GM19240 (cell line): ENCODE measurements around the gene USP36.
A peak's percentile ranks its signal among the peaks of the same experiment; 100 is the strongest.
"Not testable (repeated sequence)": the region's sequence is repeated elsewhere in the genome, so short reads cannot be mapped to it uniquely, and the experiment has no call there.

Source experiments
- DNase-seq: peaks from one replicate; pipeline ENCODE4 v3.0.0; 2011; ENCODE audit warnings: low spot score; ENCODE audit not compliant: insufficient read length

The USP36 gene

GRCh38 chr17:78840780-78841611 lies at the start of gene USP36:
Gene USP36 (minus strand): TSS chr17:78840814. CDS start chr17:78836363, 4,451 bp downstream.
- DNase-seq: peak; percentile 96

GRCh38 chr17:78890096-78890495 lies 49.5 kb upstream of the USP36 start:
- DNase-seq: not testable (repeated sequence)

- DNase-seq: peak; percentile 43
Measured at GRCh38 chr17:78889531-78889930, 48.9 kb upstream of the USP36 start.

- no peak for DNase-seq
Measured at GRCh38 chr17:78888941-78889518, 48.4 kb upstream of the USP36 start.

GRCh38 chr17:78886954-78887353 lies 46.3 kb upstream of the USP36 start:
- no peak for DNase-seq

GRCh38 chr17:78885956-78886355 lies 45.3 kb upstream of the USP36 start:
- no peak for DNase-seq

GRCh38 chr17:78884876-78885667 lies 44.5 kb upstream of the USP36 start:
- no peak for DNase-seq

- DNase-seq: no peak
Measured at GRCh38 chr17:78884148-78884825, 43.7 kb upstream of the USP36 start.

GRCh38 chr17:78883533-78884131 lies 43.0 kb upstream of the USP36 start:
- no peak for DNase-seq

GRCh38 chr17:78883089-78883532 lies 42.5 kb upstream of the USP36 start:
- no peak for DNase-seq

GRCh38 chr17:78882540-78883088 lies 42.0 kb upstream of the USP36 start:
- DNase-seq: no peak

GRCh38 chr17:78879635-78880186 lies 39.1 kb upstream of the USP36 start:
- DNase-seq: no peak

GRCh38 chr17:78878871-78879527 lies 38.4 kb upstream of the USP36 start:
- no peak for DNase-seq

- no peak for DNase-seq
Measured at GRCh38 chr17:78878261-78878660, 37.6 kb upstream of the USP36 start.

GRCh38 chr17:78876954-78877517 lies 36.4 kb upstream of the USP36 start:
- not testable (repeated sequence) for DNase-seq

- no peak for DNase-seq
Measured at GRCh38 chr17:78876094-78876597, 35.5 kb upstream of the USP36 start.

GRCh38 chr17:78875363-78876093 lies 34.9 kb upstream of the USP36 start:
- DNase-seq: no peak

GRCh38 chr17:78873519-78874340 lies 33.1 kb upstream of the USP36 start:
- no peak for DNase-seq
